Subcutaneous adipose tissue (tissue), 4 donors: ENCODE results near the gene COPS3. TPM values are rescaled to one million over a fixed set of nuclear protein-coding genes. Genes with fewer than 3 reads are reported as not detected.

Experiments
- total RNA-seq, 4 donors: library from RNA; depleted of rRNA; stranded (reverse); fragments of >200 nt; gene quantifications; one replicate each; pipeline ENCODE4 v1.1.0, GENCODE V29; 2016
- TF ChIP-seq, protein P1 (sequence below): fragments of 450-650 bp; IDR thresholded peaks from one replicate; pipeline ENCODE4 v1.5.1; 2016; ENCODE audit warnings: low read depth, mild to moderate bottlenecking, control low read depth, antibody characterized with exemption, moderate library complexity

Gene COPS3
- total RNA-seq, 4 donors from 2014 or later = 43.6 to 63.8 (median 51.7) TPM

DNA sequence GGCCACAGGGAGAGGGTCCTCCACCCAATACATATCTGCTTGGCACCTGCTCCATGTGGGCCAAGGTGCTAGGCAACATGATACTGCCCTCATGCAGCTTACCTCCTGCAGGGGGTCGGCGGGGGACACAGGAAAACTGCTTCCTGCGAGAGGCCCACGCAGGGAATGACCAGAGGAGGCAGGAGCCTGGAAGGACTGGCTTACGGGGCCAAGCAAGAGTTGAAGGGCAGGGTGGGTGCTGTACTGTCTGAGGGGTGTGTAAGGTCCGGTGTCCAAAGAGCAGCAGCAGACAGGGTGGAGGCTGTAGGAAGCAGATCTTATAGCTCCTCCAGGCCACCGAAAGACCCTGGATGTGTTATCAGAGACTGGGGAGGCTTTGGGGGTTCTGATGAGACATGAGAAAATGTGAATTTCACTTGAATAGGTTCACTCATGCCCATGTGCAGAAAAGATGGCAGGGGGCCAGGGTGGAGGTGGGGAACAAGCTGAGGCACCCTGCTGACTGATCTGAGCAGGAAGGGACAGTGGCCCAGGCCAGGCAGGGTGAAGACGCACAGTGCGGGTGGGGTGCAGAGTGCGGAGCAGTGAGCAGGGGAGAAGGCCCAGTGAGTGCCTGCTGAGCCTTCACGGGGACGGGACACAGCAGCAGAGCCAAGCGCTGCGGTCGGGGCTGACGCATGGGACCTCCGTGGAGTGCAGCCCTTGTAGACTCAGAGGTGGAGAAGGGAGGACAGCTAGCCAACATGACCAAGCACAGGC lies 52.3 kb downstream of the COPS3 start:
- TF ChIP-seq, protein P1, sequence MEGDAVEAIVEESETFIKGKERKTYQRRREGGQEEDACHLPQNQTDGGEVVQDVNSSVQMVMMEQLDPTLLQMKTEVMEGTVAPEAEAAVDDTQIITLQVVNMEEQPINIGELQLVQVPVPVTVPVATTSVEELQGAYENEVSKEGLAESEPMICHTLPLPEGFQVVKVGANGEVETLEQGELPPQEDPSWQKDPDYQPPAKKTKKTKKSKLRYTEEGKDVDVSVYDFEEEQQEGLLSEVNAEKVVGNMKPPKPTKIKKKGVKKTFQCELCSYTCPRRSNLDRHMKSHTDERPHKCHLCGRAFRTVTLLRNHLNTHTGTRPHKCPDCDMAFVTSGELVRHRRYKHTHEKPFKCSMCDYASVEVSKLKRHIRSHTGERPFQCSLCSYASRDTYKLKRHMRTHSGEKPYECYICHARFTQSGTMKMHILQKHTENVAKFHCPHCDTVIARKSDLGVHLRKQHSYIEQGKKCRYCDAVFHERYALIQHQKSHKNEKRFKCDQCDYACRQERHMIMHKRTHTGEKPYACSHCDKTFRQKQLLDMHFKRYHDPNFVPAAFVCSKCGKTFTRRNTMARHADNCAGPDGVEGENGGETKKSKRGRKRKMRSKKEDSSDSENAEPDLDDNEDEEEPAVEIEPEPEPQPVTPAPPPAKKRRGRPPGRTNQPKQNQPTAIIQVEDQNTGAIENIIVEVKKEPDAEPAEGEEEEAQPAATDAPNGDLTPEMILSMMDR = no peak

- TF ChIP-seq, protein P1 = no peak
Measured at GRCh38 chr17:17227608-17228520, 53.2 kb downstream of the COPS3 start.

DNA sequence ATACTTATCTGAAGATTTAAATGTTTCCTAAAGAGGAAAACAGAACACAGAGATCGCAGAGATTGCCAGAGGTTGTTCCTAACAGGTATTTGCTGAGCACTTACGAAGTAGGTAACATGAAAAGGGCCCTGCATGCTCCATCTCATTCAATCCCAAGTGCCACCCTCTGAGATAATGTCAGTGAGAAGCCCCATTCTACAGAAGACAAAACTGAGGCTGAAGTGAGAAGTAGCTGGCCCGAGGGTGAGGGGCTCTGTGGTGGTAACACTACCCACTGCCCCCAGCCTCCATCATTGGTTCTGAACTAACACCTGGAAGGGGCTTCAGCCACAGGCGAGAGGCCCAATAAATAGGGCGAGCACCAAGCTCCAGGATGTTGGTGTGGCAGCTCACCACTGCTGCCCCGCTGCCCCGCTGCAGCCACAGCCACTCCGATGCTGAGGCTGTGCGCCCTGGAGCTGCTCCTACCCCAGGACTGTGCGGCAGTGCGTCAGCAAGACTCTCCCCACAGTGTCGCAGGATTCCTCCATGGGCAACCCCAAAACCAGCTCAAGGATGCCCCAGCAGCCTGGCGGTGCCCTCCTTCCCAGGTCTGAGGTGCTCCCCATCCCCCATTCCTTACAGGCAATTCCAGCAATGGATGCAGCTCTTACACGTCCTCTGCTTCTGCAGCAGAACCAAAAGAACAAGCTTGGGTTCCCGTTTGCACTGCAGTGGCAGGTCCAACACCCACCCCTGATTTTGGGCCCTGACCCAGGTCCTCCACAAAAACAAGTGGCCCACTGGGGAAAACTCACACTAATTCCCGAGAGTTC lies 54.4 kb downstream of the COPS3 start:
- TF ChIP-seq, protein P1 = no peak

GRCh38 chr17:17225901-17226300 lies 55.1 kb downstream of the COPS3 start:
- TF ChIP-seq, protein P1 = no peak

DNA sequence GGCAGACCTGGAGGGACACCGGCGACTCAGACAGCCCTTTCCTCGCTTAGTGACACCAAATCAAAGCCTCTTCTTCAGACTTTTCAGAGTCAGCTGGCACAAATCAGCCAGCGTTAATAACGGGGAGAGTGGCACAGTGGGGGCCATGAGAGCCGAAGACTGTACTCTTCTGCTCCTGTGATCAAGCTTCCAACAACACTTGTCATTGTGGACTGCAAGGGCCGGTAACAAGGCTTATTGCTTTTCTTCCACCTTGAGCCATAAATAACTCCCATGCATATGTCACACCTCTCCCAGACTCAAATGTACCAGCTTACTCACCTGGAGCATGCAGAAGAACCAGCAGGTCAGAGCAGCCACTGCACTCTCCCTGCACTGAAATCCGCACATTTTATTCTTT lies 56.9 kb downstream of the COPS3 start:
- TF ChIP-seq, protein P1 = no peak

- TF ChIP-seq, protein P1 = no peak
Measured at GRCh38 chr17:17223736-17224135, 57.3 kb downstream of the COPS3 start.

DNA sequence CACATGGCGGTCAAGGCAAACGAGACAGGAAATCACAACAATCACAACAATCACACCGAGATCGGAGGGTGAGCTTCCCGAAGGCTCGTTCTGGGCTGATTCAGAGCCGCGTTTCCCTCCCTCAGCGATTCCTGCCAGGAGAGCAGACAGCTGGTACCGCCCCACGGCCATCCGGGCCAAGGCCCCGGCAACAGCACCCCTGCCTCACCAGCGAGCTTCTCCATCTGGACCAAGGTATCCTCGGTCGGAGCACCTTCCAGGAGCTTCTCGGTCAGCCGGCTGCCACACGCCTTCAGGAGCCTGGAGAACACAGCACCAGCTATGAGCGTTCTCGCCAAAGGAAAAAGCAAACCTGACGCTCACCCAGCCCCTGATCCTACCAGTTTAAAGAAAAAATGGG lies 59.7 kb downstream of the COPS3 start:
- TF ChIP-seq, protein P1 = no peak
